Peyer's patch (tissue), 4 donors: ENCODE measurements around the gene LUZP2. TPM values are rescaled to one million over a fixed set of nuclear protein-coding genes. Genes with fewer than 3 reads are reported as not detected.

Source experiments
- DNase-seq, 3 donors: peaks; one replicate each; pipeline ENCODE4 v3.0.0-alpha.2; 2017 to 2019
- H3K27ac ChIP-seq, 4 donors: fragments of 200-600 bp; sonication (generic); one replicate each; pipeline ENCODE4 v1.5.1; 2016 to 2019
- H3K27me3 ChIP-seq, 2 donors: fragments of 200-600 bp; sonication (generic); one replicate each; pipeline ENCODE4 v1.5.1; 2019
- H3K36me3 ChIP-seq, 3 donors: fragments of 200-600 bp; sonication (generic); one replicate each; pipeline ENCODE4 v1.5.1; 2016 to 2019
- H3K4me1 ChIP-seq, 4 donors: fragments of 200-600 bp; sonication (generic); one replicate each; pipeline ENCODE4 v1.5.1; 2016 to 2019
- H3K4me3 ChIP-seq, 4 donors: fragments of 200-600 bp; sonication (generic); 1 replicate in 3 of 4; 2 replicates in 1 of 4; pipeline ENCODE4 v1.5.1; 2016 to 2019; ENCODE audit warnings: mild to moderate bottlenecking in 1 of 4
- H3K9me3 ChIP-seq, 4 donors: fragments of 200-600 bp; sonication (generic); one replicate each; pipeline ENCODE4 v1.5.1; 2016 to 2019; ENCODE audit warnings: mild to moderate bottlenecking in 1 of 4
- CTCF ChIP-seq, 6 experiments: fragments of 450-650 bp in 4 of 6; fragments of 200-600 bp in 2 of 6; sonication (generic) in 1 of 6; IDR thresholded peaks; one replicate each; pipeline ENCODE4 v1.5.1; 2017 to 2019; ENCODE audit warnings: antibody characterized with exemption in 6 of 6, mild to moderate bottlenecking in 3 of 6, moderate library complexity in 1 of 6
- POLR2A ChIP-seq, 2 donors: fragments of 450-650 bp; IDR thresholded peaks; one replicate each; pipeline ENCODE4 v1.5.1; 2017; ENCODE audit warnings: antibody characterized with exemption in 2 of 2, mild to moderate bottlenecking in 2 of 2, moderate library complexity in 2 of 2
- total RNA-seq, 4 donors: library from RNA; depleted of rRNA; stranded (reverse); fragments of >200 nt; gene quantifications; one replicate each; pipeline ENCODE4 v1.1.0, GENCODE V29; 2016

Gene LUZP2
- total RNA-seq, 4 donors from 2014 or later = 0.47 TPM; not detected in 3

GRCh38 chr11:24781288-24781687, 284.4 kb downstream of the LUZP2 start:
- Histone ChIP-seq H3K27me3 (no peaks in the 10 kb centered on the region), H3K36me3 (no peaks in the 10 kb centered on the region), H3K9me3 (no peaks in the 10 kb centered on the region), H3K4me1 (no peaks in the 10 kb centered on the region), H3K4me3 (no peak overlapping the region), H3K27ac (no peak overlapping the region)
- TF ChIP-seq CTCF (IDR thresholded peaks at IDR 0.05) = no peak
- TF ChIP-seq POLR2A (IDR thresholded peaks at IDR 0.05) = no peak
- no peak for DNase-seq

GRCh38 chr11:24793479-24793878, 296.6 kb downstream of the LUZP2 start:
- no peak for DNase-seq
- no peaks in the 10 kb centered on the region for H3K9me3 ChIP-seq
- no peak overlapping the region for H3K4me3 ChIP-seq
- H3K4me1 ChIP-seq = no peaks in the 10 kb centered on the region
- TF ChIP-seq POLR2A (IDR thresholded peaks at IDR 0.05) (no peak), CTCF (IDR thresholded peaks at IDR 0.05) (no peak)
- no peak overlapping the region for H3K27ac ChIP-seq
- no peaks in the 10 kb centered on the region for H3K27me3 ChIP-seq
- no peaks in the 10 kb centered on the region for H3K36me3 ChIP-seq

- TF ChIP-seq CTCF (IDR thresholded peaks at IDR 0.05) (no peak), POLR2A (IDR thresholded peaks at IDR 0.05) (no peak)
These were observed 297.2 kb downstream of the LUZP2 start for GRCh38 chr11:24794064-24794463.

GRCh38 chr11:24805671-24806070, 308.8 kb downstream of the LUZP2 start:
- no peak for DNase-seq
- Histone ChIP-seq H3K9me3 (no peaks in the 10 kb centered on the region), H3K4me3 (no peak overlapping the region), H3K4me1 (no peaks in the 10 kb centered on the region), H3K27me3 (no peaks in the 10 kb centered on the region), H3K27ac (no peak overlapping the region), H3K36me3 (no peaks in the 10 kb centered on the region)
- TF ChIP-seq CTCF (IDR thresholded peaks at IDR 0.05) (no peak), POLR2A (IDR thresholded peaks at IDR 0.05) (no peak)

More at GRCh38 chr11:24794064-24794463, 297.2 kb downstream of the LUZP2 start:
- H3K36me3 ChIP-seq = no peaks in the 10 kb centered on the region
- H3K4me1 ChIP-seq = no peaks in the 10 kb centered on the region
- H3K4me3 ChIP-seq = no peak overlapping the region
- no peak overlapping the region for H3K27ac ChIP-seq
- no peaks in the 10 kb centered on the region for H3K27me3 ChIP-seq
- DNase-seq = no peak
- H3K9me3 ChIP-seq = no peaks in the 10 kb centered on the region

GRCh38 chr11:24808173-24808572, 311.3 kb downstream of the LUZP2 start:
- Histone ChIP-seq H3K36me3 (no peaks in the 10 kb centered on the region), H3K27me3 (no peaks in the 10 kb centered on the region), H3K9me3 (no peaks in the 10 kb centered on the region), H3K4me1 (no peaks in the 10 kb centered on the region), H3K27ac (no peak overlapping the region), H3K4me3 (no peak overlapping the region)
- DNase-seq = no peak
- TF ChIP-seq CTCF (IDR thresholded peaks at IDR 0.05) = no peak
- no peak for TF ChIP-seq POLR2A (IDR thresholded peaks at IDR 0.05)

- no peak overlapping the region for H3K27ac ChIP-seq
- no peak for DNase-seq
- no peaks in the 10 kb centered on the region for H3K27me3 ChIP-seq
- TF ChIP-seq POLR2A (IDR thresholded peaks at IDR 0.05) = no peak
- no peak for TF ChIP-seq CTCF (IDR thresholded peaks at IDR 0.05)
- H3K36me3 ChIP-seq = no peaks in the 10 kb centered on the region
- H3K4me3 ChIP-seq = no peak overlapping the region
- H3K4me1 ChIP-seq = no peaks in the 10 kb centered on the region
- H3K9me3 ChIP-seq = no peaks in the 10 kb centered on the region
These were observed 322.2 kb downstream of the LUZP2 start for GRCh38 chr11:24819006-24819405.
